GM19395 (cell line): ENCODE results near the gene CSNK1G3.
A peak's percentile ranks its signal among the peaks of the same experiment; 100 is the strongest.
"Not testable (repeated sequence)": the region's sequence is repeated elsewhere in the genome, so short reads cannot be mapped to it uniquely, and the experiment has no call there.

ENCODE experiments used
- ATAC-seq: cut with Tn5 transposase; IDR thresholded peaks from one replicate; pipeline ENCODE4 v1.9.1; 2021; ENCODE audit warnings: mild to moderate bottlenecking, moderate library complexity; ENCODE audit not compliant: unreplicated experiment

Gene CSNK1G3

GRCh38 chr5:123511648-123512605 is at the start of gene CSNK1G3:
Gene CSNK1G3 (plus strand): TSS chr5:123512177. CDS start chr5:123545664, 33,487 bp downstream.
- peak; percentile 96 for ATAC-seq

- not testable (repeated sequence) for ATAC-seq
These were observed 45.1 kb upstream of the CSNK1G3 start for GRCh38 chr5:123466839-123467238.

- no peak for ATAC-seq
These were observed 40.6 kb upstream of the CSNK1G3 start for GRCh38 chr5:123471385-123471784.

- no peak for ATAC-seq
These were observed 39.6 kb upstream of the CSNK1G3 start for GRCh38 chr5:123472150-123472924.

- ATAC-seq, result no peak
These were observed 37.7 kb upstream of the CSNK1G3 start for GRCh38 chr5:123474228-123474627.

GRCh38 chr5:123476731-123477130 is 35.2 kb upstream of the CSNK1G3 start:
- ATAC-seq, result no peak

- ATAC-seq, result no peak
These were observed 33.4 kb upstream of the CSNK1G3 start for GRCh38 chr5:123478546-123478945.

- no peak for ATAC-seq
These were observed 29.7 kb upstream of the CSNK1G3 start for GRCh38 chr5:123482258-123482657.

- ATAC-seq, result no peak
These were observed 28.4 kb upstream of the CSNK1G3 start for GRCh38 chr5:123483446-123484077.

GRCh38 chr5:123485275-123485674 is 26.7 kb upstream of the CSNK1G3 start:
- ATAC-seq, result no peak

GRCh38 chr5:123486951-123487655 is 24.9 kb upstream of the CSNK1G3 start:
- ATAC-seq, result no peak

- no peak for ATAC-seq
These were observed 21.0 kb upstream of the CSNK1G3 start for GRCh38 chr5:123490974-123491373.

GRCh38 chr5:123495211-123495610 is 16.8 kb upstream of the CSNK1G3 start:
- ATAC-seq, result not testable (repeated sequence)

- ATAC-seq, result no peak
These were observed 15.1 kb upstream of the CSNK1G3 start for GRCh38 chr5:123496892-123497291.

GRCh38 chr5:123500471-123500870 is 11.5 kb upstream of the CSNK1G3 start:
- no peak for ATAC-seq

GRCh38 chr5:123502120-123502519 is 9.9 kb upstream of the CSNK1G3 start:
- no peak for ATAC-seq

- no peak for ATAC-seq
These were observed 8.7 kb upstream of the CSNK1G3 start for GRCh38 chr5:123503299-123503698.

GRCh38 chr5:123505633-123506032 is 6.3 kb upstream of the CSNK1G3 start:
- ATAC-seq, result no peak

GRCh38 chr5:123508441-123508840 is 3.5 kb upstream of the CSNK1G3 start:
- no peak for ATAC-seq

GRCh38 chr5:123511290-123511647 is 708 bp upstream of the CSNK1G3 start:
- ATAC-seq, result no peak
